HG03558 (cell line): Measurements from ENCODE around the gene SPECC1.
"Not testable (repeated sequence)": the region's sequence is repeated elsewhere in the genome, so short reads cannot be mapped to it uniquely, and the experiment has no call there.

Source experiments
- ATAC-seq: cut with Tn5 transposase; IDR thresholded peaks from one replicate; pipeline ENCODE4 v1.9.1; 2021; ENCODE audit warnings: moderate number of reproducible peaks; ENCODE audit not compliant: unreplicated experiment; ENCODE audit errors: extremely low read depth

The SPECC1 gene

DNA sequence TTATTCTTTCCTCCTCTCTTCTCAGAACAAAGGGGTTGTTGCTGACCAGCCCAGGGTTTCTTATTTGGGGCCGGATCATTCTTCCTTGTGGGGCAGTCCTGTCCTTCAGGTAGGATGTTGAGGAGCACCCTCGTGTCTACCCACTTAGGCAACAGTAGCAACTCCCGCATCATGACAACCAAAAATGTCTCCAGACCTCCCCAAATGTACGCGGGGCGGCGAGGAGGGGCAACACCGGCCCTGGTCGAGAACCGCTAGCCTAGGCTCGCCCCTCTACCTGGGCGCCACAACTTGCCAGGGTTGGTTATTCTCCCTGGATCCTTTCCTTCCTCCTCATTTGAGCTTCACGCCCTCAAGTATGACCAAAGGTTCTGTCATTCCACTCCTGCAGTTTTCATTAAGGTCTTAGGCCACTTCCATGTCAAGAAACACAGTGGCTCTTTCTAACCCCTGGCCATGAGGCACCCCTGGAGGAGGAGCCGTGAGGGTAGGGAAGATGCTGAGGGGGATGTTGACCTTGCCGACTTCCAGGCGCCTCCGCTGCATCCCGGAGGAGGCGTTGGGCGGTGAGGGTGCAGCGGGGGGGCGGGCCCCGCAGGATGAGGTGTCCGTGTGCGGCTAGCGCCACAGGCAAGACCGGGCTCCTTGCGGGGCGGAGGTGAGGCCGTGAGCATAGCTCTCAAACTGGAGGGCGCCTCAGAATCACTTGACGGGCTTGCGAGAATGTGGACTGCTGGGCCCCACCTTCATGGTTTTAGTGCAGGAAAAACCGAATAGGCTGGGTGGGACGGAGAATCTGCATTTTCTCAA lies 712 bp upstream of the SPECC1 start:
- no peak for ATAC-seq

DNA sequence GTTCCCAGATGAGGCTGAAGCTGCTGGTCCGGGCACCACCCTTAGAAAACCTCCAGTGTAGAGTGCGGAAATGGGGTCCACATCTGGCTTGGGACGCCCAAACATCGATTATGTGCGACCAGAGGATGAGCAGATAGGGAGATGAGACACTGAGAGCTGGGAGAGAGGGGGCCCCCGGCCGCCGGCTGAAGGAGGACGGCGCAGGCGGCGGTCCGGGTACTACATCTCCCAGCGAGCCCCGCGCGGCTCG lies 182 bp upstream of the SPECC1 start:
- ATAC-seq = no peak

DNA sequence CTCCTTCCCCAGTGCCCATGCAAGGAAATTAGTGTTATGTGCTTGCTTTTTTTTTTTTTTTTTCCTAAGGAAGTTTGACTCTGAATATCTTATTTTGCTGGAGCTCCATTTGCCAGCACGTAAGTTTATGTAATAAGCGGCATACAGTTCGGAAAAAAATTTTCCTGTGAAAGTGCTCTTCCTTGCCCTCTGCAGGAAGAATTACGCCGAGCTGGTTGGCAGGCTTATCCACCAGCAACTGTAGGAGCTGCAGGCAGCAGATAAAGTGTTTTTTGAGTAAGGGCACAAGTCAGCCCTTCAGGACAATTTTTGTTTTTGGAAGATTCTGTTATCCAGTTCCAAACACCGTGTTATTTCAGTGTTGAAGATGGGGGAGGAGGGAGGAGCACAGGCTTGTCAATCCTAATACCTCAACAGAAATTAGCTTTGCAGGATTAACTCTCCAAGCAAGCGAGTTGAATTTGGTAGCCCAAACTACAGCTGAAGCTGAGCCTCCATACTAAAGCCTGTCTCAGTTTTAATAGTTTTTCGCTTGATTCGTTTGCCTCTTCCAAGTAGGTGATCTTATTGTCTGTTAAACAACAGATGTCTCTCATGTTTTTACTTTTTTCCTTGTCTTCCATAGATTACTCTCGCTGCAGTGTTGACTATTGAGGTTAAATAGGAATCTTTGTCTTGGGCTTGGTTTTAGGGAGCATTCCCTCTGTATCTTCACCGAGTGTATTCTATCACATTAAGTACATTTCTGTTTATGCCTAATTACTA lies 1.1 kb downstream of the SPECC1 start:
- ATAC-seq = no peak

DNA sequence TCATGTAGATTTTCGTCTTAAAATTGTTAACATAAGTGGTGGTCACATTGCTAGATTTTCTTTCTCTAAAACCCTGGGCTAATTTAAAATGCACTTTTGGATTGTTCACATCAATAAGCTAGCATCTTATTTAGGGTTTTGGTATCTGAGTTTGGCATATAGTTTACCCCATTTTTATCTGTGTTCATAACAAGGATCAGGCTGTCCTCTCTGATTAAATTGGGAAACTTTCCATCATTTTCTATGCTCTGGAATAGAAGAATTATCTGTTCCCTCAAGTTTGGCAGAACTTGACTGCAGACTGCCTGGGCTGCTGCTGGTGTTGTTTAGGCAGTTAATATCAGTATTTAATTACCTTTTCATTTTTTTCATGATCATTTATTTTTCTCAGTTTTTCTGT lies 1.8 kb downstream of the SPECC1 start:
- ATAC-seq = no peak

DNA sequence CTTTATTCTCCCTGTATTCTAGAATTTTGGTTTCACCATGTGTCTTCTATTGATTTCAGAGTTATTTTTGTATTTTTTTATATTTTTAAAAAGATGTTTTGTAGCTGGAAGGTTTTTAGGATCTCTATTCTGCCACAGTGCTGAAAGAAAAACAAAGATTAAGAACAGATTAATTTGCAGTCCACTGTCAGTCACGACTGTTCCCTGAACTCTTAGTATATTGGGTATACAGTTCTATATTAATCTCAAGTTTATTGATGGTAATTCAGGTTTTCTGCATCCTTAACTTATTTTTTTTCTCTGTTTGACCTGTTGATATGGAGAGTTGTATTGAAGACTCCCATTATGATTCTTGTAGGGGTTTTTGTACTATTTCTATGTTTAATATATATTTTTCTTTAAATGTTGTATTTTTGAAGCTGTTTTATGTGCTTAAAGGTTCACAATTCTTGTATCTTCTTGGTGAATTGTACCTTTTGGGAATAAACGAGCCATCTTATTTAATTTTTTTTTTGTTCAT lies 2.9 kb downstream of the SPECC1 start:
- ATAC-seq = no peak

DNA sequence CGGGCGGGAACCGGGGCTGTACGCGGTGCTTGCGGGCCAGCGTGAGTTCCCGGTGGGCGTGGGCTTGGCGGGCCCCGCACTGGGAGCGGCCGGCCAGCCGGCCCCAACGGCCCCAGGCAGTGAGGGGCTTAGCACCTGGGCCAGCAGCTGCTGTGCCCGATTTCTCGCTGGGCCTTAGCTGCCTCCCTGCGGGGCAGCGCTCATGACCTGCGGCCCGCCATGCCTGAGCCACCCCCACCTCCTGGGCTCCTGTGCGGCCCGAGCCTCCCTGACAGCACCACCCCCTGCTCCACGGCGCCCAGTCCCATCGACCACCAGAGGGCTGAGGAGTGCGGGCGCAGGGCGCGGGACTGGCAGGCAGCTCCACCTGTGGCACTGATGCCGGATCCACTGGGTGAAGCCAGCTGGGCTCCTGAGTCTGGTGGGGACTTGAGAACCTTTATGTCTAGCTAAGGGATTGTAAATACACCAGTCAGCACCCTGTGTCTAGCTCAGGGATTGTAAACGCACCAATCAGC lies 7.4 kb downstream of the SPECC1 start:
- ATAC-seq = not testable (repeated sequence)

DNA sequence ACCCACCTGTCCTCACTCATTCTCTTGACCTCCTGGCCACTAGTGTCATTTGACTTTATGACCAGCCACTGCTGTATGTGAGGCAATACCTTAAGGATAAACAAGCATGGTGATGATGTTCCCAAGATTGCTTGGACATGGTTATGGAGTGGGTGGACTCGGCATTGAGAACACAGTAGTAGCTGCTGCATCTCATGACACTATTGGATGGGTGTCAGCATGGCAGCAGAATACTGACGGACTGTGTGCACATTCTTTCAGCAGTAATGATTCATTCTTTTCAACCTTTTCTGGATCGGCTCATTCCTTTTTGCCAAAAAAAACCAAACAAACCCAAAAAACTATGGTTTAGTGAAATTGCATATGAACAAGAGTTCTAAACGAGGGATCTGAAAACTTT lies 13.5 kb downstream of the SPECC1 start:
- no peak for ATAC-seq

DNA sequence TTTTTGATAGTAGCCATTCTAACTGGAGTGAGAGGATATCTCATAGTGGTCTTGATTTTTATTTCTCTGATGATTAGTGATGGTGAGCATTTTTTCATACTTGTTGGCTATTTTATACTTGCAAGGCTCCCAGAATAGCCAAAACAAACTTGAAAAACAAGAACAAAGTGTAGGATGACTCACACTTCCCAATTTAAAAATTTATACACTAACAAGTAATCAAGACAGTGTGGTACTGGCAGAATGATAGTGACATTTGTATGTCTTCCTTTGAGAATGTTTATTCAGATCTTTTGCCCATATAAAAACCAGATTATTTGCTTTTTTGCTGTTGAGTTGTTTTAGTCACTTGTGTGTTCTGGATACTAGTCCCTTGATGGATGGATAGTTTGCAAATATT lies 17.8 kb downstream of the SPECC1 start:
- ATAC-seq = no peak

DNA sequence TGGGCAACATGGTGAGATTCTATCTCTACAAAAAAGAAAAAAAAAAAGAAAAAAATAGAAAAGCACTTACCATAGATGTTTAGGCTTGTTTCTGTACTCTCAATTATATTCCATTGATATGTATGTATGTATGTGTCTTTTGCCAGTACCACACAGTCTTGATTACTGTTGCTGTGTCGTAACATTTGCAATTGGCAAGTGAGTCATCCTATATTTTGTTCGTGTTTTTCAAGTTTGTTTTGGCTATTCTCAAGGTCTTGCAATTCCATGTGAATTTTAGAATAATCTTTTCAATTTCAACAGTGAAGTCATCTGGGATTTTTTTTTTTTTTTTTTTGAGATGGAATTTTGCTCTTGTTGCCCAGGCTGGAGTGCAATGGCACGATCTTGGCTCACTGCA lies 19.3 kb downstream of the SPECC1 start:
- ATAC-seq = no peak

DNA sequence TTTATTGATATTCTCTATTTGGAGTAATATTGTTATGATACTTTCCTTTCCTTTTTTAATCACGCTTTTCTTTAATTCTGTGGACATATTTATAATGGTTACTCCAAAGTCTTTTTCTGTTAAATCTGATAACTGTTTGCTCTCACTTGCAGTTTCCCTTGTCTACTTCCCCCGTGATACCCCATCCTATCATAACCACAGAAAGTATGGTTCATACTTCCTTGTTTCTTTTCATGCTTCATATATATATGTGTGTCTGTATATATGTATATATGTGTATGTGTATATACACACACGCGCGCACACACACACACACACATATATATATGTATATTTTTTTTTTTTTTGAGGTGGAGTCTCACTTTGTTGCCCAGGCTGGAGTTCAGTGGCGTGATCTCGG lies 23.5 kb downstream of the SPECC1 start:
- ATAC-seq = no peak

DNA sequence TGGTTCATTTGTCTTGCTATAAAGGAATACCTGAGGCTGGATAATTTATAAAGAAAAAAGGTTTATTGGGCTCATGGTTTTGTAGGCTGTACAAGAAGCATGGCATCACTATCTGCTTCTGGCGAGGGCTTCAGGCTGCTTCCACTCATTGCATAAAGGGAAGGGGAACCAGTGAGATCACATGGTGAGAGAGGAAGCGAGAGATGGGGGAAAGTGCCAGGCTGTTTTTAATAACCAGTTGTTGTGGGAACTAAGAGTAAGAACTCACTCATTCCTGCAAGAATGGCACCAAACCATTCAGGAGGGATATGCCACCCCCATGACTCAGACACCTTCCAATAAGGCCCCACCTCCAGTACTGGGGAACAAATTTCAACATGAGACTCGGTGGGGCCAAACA lies 24.3 kb downstream of the SPECC1 start:
- ATAC-seq = no peak

DNA sequence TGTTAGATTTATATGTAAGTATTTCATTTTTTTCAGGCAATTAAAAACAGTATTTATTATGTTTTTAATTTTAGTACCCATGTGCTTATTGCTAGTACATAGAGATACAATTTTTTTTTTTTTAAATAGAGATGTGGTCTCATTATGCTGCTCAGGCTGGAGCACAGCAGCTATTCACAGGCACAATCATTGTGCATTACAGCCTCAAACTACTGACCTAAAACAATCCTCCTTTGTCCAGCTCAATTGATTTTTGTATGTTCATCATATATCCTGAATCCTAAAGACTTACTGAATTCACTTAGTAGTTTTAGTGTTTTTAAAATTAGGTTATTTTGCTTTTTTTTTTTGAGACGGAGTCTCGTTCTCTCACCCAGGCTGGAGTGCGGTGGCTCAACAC lies 26.3 kb downstream of the SPECC1 start:
- ATAC-seq = no peak

DNA sequence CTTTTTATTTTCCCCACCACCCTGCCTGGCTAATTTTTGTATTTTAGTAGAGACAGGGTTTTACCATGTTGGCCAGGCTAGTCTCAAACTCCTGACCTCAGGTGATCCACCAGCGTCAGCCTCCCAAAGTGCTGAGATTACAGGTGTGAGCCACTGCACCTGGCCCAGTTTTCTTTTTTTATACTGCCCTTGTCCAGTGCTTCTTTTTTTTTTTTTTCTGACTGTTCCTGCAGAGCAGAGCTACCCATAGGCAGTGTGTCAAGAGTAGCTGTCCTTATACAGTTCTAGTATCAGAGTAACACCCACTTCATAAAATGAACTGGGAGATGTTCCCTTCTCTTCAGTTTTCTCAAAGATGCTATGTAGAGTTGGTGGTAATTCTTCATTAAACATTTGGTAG lies 28.1 kb downstream of the SPECC1 start:
- not testable (repeated sequence) for ATAC-seq

DNA sequence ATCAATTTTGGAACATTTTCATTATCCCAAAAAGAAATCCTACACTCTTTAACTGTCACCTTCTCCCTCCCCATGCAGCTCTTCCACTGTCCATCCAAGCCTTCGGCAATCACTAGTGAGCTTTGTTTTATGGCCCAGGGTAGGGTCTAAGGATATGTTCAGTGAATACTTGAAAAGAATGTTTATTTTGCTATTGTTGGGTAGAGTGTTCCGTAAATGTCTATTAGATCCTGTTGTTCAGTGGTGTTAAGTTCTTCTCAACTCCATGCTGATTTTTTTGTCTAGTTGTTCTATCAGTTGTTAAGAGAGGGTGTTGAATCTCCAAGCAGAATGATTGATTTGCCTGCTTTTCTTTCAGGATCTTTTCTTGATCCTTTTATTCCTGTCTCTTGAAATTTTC lies 29.9 kb downstream of the SPECC1 start:
- ATAC-seq = no peak

DNA sequence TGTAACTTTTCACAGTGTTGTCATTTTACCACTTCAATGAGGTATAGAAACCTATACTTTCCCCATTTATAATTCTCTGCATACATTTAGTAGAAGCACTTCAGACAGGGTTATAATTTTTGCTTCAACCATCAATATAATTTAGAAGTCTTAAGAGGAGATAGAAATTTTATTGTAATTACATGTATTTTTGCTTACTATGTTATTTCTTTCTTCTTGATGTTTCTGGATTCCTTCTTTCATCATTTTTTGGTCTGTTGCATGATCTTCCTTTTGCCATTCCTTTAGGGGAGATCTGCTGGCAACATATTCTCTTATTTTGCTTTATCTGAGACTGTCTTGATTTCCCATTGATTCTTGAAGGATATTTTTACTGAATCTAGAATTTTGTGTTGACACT lies 31.1 kb downstream of the SPECC1 start:
- ATAC-seq = no peak

DNA sequence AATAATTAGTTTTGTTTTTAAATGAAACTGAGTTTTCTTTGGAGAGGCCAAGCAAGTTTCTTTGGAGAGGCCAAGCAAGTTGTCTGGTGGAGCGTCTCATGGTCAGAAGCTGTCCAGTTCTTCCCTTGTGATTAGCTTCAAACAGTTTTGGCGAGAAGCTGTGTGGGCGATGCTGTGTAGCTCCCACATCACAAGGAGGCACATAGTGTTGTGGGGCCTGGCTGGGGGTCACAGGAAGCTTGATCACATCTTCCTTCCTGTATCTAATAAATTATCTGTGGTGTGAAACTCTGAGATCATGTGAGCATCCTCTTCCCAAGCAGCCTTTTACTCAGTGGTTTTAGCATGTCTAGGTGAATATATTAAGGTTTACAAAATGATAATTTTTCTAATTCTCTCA lies 33.9 kb downstream of the SPECC1 start:
- no peak for ATAC-seq

DNA sequence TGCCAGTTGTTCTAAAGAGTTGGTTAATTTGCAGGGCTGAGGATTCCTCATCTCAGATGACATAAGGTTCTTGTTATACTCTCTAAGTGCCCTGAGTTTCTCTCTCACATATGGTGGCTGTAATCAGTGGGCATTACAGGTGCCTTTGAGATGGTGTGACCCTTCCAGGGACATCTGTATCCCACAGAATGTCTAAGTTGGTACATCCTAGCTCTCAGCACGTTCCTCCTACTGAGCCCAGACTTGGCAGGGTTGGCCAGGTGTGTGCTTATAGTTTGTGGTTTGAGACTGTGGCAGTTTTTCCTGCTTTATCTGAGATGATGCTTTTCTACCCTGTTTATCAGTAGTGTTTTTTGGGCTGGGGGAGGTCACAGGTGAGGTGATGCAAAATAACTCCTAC lies 36.3 kb downstream of the SPECC1 start:
- ATAC-seq = no peak

DNA sequence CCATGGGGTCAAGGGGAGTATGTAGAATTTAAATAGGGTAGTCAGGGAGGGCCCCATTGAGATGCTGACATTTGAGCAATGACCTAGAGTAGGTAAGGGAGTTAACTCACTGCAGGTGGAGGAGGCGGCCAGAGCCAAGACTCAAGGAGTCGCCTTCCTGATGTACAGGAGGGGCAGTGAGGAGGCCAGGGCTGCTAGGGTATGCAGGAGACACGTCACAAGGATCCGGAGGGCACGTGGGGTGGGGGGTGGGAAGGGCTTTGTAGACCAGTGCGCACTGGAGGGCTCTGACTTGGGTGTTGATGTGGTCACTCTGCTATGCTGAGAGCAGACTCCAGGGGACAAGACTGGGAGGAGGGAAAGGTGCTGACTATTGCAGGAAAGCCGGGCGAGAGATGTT lies 37.5 kb downstream of the SPECC1 start:
- ATAC-seq = no peak

DNA sequence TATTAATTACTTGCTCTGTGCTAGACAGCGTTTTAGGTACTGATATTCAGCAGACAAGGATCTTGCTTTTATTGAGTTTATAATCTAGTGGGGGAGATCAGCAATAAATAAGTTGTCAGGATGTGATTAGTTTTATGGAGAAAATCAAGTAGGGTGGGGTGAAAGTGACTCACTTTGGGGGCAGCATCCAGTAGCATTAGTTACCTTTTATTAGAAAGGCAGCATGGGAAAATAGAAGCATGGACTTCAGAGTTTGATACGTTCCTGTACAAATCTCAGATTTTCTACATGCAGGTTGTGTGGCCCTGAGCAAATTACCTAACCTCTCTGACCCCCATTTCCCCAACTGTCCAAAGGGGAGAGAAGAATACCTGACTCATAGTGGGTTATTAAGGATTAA lies 42.5 kb downstream of the SPECC1 start:
- no peak for ATAC-seq

DNA sequence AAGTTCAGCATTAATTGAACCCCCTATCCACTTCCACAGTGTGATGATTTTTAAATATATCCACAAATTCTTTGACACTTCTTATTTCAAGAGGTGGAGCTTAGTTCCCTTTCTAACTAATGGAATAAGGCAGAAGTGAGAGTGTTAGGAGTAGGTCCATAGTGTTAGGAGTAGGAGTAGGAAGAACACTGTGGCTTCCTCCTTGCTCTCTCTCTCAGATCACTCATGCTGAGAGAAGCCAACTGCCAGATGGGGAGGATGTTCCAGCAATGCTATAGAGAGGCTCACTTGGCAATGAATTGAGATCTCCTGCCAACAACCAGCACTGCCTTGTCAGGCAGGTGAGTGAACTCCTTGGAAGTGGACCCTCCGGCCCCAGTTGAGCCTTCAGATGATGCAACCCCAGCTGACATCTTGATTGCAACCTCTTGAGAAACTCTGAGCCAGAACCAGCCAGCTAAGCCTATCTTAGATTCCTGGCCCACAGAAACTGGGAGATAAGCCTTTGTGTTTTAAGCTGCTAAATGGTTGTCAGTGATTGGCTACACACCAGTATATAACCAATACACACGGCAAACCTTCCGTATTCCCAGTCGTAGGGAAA lies 44.3 kb downstream of the SPECC1 start:
- no peak for ATAC-seq

DNA sequence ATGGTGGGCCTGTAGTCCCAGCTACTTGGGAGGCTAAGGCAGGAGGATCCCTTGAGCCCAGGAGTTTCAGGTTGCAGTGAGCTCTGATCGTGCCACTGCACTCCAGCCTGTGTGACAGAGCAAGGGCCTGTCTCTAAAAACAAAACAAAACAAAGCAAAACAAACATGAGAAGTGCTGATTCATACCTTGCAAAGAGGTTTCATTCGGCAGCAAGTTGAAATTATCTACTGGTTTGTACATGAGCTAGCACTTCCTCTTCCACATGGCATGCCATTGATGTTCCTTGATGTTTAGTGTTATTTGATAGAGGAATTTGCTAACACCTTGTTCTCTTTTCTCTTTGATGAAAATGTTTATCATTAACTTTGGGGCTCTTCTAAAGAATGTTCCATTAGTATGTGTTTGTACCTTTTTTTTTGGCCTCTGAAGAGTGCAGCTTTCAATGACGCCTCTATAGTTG lies 50.6 kb downstream of the SPECC1 start:
- ATAC-seq = no peak
